ENCODE results near the gene SRD5A3.

GRCh38 chr4:55323375-55323774 is 22.7 kb upstream of the SRD5A3 start:
- TF ChIP-seq CREB1 (CRISPR knock-in tag; IDR thresholded peaks at IDR 0.05) (no peak), ZNF121 (CRISPR knock-in tag; IDR thresholded peaks at IDR 0.05) (no peak), ETV6 (CRISPR knock-in tag; IDR thresholded peaks at IDR 0.05) (no peak), E2F4 (CRISPR knock-in tag; IDR thresholded peaks at IDR 0.05; ENCODE audit: borderline replicate concordance, low read depth) (no peak), FOXP4 (CRISPR knock-in tag; IDR thresholded peaks at IDR 0.05) (no peak), NR2C2 (CRISPR knock-in tag; IDR thresholded peaks at IDR 0.05) (no peak), RELA (CRISPR knock-in tag; IDR thresholded peaks at IDR 0.05; ENCODE audit: borderline replicate concordance) (no peak)
- TF ChIP-seq, protein P1, sequence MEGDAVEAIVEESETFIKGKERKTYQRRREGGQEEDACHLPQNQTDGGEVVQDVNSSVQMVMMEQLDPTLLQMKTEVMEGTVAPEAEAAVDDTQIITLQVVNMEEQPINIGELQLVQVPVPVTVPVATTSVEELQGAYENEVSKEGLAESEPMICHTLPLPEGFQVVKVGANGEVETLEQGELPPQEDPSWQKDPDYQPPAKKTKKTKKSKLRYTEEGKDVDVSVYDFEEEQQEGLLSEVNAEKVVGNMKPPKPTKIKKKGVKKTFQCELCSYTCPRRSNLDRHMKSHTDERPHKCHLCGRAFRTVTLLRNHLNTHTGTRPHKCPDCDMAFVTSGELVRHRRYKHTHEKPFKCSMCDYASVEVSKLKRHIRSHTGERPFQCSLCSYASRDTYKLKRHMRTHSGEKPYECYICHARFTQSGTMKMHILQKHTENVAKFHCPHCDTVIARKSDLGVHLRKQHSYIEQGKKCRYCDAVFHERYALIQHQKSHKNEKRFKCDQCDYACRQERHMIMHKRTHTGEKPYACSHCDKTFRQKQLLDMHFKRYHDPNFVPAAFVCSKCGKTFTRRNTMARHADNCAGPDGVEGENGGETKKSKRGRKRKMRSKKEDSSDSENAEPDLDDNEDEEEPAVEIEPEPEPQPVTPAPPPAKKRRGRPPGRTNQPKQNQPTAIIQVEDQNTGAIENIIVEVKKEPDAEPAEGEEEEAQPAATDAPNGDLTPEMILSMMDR (IDR thresholded peaks at IDR 0.05), result no peak
- TF ChIP-seq, protein P2, sequence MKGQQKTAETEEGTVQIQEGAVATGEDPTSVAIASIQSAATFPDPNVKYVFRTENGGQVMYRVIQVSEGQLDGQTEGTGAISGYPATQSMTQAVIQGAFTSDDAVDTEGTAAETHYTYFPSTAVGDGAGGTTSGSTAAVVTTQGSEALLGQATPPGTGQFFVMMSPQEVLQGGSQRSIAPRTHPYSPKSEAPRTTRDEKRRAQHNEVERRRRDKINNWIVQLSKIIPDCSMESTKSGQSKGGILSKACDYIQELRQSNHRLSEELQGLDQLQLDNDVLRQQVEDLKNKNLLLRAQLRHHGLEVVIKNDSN (CRISPR knock-in tag; IDR thresholded peaks at IDR 0.05), result no peak
- TF ChIP-seq, protein P3, sequence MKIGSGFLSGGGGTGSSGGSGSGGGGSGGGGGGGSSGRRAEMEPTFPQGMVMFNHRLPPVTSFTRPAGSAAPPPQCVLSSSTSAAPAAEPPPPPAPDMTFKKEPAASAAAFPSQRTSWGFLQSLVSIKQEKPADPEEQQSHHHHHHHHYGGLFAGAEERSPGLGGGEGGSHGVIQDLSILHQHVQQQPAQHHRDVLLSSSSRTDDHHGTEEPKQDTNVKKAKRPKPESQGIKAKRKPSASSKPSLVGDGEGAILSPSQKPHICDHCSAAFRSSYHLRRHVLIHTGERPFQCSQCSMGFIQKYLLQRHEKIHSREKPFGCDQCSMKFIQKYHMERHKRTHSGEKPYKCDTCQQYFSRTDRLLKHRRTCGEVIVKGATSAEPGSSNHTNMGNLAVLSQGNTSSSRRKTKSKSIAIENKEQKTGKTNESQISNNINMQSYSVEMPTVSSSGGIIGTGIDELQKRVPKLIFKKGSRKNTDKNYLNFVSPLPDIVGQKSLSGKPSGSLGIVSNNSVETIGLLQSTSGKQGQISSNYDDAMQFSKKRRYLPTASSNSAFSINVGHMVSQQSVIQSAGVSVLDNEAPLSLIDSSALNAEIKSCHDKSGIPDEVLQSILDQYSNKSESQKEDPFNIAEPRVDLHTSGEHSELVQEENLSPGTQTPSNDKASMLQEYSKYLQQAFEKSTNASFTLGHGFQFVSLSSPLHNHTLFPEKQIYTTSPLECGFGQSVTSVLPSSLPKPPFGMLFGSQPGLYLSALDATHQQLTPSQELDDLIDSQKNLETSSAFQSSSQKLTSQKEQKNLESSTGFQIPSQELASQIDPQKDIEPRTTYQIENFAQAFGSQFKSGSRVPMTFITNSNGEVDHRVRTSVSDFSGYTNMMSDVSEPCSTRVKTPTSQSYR (CRISPR knock-in tag; IDR thresholded peaks at IDR 0.05), result no peak
- TF ChIP-seq, protein P4, sequence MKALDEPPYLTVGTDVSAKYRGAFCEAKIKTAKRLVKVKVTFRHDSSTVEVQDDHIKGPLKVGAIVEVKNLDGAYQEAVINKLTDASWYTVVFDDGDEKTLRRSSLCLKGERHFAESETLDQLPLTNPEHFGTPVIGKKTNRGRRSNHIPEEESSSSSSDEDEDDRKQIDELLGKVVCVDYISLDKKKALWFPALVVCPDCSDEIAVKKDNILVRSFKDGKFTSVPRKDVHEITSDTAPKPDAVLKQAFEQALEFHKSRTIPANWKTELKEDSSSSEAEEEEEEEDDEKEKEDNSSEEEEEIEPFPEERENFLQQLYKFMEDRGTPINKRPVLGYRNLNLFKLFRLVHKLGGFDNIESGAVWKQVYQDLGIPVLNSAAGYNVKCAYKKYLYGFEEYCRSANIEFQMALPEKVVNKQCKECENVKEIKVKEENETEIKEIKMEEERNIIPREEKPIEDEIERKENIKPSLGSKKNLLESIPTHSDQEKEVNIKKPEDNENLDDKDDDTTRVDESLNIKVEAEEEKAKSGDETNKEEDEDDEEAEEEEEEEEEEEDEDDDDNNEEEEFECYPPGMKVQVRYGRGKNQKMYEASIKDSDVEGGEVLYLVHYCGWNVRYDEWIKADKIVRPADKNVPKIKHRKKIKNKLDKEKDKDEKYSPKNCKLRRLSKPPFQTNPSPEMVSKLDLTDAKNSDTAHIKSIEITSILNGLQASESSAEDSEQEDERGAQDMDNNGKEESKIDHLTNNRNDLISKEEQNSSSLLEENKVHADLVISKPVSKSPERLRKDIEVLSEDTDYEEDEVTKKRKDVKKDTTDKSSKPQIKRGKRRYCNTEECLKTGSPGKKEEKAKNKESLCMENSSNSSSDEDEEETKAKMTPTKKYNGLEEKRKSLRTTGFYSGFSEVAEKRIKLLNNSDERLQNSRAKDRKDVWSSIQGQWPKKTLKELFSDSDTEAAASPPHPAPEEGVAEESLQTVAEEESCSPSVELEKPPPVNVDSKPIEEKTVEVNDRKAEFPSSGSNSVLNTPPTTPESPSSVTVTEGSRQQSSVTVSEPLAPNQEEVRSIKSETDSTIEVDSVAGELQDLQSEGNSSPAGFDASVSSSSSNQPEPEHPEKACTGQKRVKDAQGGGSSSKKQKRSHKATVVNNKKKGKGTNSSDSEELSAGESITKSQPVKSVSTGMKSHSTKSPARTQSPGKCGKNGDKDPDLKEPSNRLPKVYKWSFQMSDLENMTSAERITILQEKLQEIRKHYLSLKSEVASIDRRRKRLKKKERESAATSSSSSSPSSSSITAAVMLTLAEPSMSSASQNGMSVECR (CRISPR knock-in tag; IDR thresholded peaks at IDR 0.05; ENCODE audit: borderline replicate concordance), result no peak
- TF ChIP-seq, protein P5, sequence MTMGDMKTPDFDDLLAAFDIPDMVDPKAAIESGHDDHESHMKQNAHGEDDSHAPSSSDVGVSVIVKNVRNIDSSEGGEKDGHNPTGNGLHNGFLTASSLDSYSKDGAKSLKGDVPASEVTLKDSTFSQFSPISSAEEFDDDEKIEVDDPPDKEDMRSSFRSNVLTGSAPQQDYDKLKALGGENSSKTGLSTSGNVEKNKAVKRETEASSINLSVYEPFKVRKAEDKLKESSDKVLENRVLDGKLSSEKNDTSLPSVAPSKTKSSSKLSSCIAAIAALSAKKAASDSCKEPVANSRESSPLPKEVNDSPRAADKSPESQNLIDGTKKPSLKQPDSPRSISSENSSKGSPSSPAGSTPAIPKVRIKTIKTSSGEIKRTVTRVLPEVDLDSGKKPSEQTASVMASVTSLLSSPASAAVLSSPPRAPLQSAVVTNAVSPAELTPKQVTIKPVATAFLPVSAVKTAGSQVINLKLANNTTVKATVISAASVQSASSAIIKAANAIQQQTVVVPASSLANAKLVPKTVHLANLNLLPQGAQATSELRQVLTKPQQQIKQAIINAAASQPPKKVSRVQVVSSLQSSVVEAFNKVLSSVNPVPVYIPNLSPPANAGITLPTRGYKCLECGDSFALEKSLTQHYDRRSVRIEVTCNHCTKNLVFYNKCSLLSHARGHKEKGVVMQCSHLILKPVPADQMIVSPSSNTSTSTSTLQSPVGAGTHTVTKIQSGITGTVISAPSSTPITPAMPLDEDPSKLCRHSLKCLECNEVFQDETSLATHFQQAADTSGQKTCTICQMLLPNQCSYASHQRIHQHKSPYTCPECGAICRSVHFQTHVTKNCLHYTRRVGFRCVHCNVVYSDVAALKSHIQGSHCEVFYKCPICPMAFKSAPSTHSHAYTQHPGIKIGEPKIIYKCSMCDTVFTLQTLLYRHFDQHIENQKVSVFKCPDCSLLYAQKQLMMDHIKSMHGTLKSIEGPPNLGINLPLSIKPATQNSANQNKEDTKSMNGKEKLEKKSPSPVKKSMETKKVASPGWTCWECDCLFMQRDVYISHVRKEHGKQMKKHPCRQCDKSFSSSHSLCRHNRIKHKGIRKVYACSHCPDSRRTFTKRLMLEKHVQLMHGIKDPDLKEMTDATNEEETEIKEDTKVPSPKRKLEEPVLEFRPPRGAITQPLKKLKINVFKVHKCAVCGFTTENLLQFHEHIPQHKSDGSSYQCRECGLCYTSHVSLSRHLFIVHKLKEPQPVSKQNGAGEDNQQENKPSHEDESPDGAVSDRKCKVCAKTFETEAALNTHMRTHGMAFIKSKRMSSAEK (CRISPR knock-in tag; IDR thresholded peaks at IDR 0.05; ENCODE audit: borderline replicate concordance), result no peak
- TF ChIP-seq, protein P6, sequence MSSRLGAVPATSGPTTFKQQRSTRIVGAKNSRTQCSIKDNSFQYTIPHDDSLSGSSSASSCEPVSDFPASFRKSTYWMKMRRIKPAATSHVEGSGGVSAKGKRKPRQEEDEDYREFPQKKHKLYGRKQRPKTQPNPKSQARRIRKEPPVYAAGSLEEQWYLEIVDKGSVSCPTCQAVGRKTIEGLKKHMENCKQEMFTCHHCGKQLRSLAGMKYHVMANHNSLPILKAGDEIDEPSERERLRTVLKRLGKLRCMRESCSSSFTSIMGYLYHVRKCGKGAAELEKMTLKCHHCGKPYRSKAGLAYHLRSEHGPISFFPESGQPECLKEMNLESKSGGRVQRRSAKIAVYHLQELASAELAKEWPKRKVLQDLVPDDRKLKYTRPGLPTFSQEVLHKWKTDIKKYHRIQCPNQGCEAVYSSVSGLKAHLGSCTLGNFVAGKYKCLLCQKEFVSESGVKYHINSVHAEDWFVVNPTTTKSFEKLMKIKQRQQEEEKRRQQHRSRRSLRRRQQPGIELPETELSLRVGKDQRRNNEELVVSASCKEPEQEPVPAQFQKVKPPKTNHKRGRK (CRISPR knock-in tag; IDR thresholded peaks at IDR 0.05; ENCODE audit: borderline replicate concordance), result no peak

Data from WTC11 (cell line).